SK-N-SH (cell line): ENCODE measurements around the gene NCF4. TPM values are rescaled to one million over a fixed set of nuclear protein-coding genes. Genes with fewer than 3 reads are reported as not detected.
A peak's percentile ranks its signal among the peaks of the same experiment; 100 is the strongest.

Source experiments
- CTCF ChIA-PET: fragments of 300-600, 350-600 bp; formaldehyde crosslinking; extraction: SDS; loops from one replicate; lab custom pipeline; 2021; lab: Yijun Ruan, JAX
- POLR2A ChIA-PET: fragments of 350-600 bp; sonication (Branson Sonifier 250); formaldehyde crosslinking; extraction: SDS; loops from one replicate; lab custom pipeline; 2020; ENCODE audit warnings: antibody characterized with exemption, inconsistent platforms; lab: Yijun Ruan, JAX
- DNase-seq: peaks from one replicate; pipeline ENCODE4 v3.0.0; 2012
- H2AFZ ChIP-seq: fragments of 200-600 bp; sonication (generic); 2 replicates; pipeline ENCODE4 v1.8.1; 2016; ENCODE audit warnings: antibody characterized with exemption, mild to moderate bottlenecking, low read depth
- H3F3A ChIP-seq: fragments of 200-600 bp; sonication (generic); replicated peaks from 2 replicates; pipeline ENCODE3; 2016; ENCODE audit warnings: antibody characterized with exemption, mild to moderate bottlenecking; ENCODE audit not compliant: insufficient read depth
- H3K27ac ChIP-seq, 2 experiments: fragments of 200-500 bp in 1 of 2; fragments of 200-600 bp in 1 of 2; sonication (Bioruptor generic) in 1 of 2; sonication (generic), shearing (Covaris generic) in 1 of 2; 2 replicates each; pipeline versions ENCODE4 v1.5.1 to v1.6.1; 2014 to 2016; ENCODE audit warnings: low read depth in 2 of 2, inconsistent platforms in 1 of 2, low read length in 1 of 2, mild to moderate bottlenecking in 1 of 2, mixed read lengths in 1 of 2
- H3K27me3 ChIP-seq: fragments of 200-600 bp; sonication (generic), shearing (Covaris generic); 2 replicates; pipeline ENCODE4 v1.6.1; 2016; ENCODE audit warnings: mixed run types; ENCODE audit not compliant: insufficient read depth
- H3K36me3 ChIP-seq, 2 experiments: fragments of 200-500 bp in 1 of 2; fragments of 200-600 bp in 1 of 2; sonication (Bioruptor generic) in 1 of 2; sonication (generic) in 1 of 2; replicated peaks in 1 of 2; 2 replicates each; pipeline versions ENCODE3 to v1.5.1; 2014 to 2016; ENCODE audit warnings: low read length in 1 of 2, mild to moderate bottlenecking in 1 of 2; ENCODE audit not compliant: insufficient read depth in 2 of 2, control insufficient read depth in 1 of 2
- H3K4me1 ChIP-seq, 2 experiments: fragments of 200-500 bp in 1 of 2; fragments of 200-600 bp in 1 of 2; sonication (Bioruptor generic) in 1 of 2; sonication (generic), shearing (Covaris generic) in 1 of 2; 2 replicates each; pipeline versions ENCODE4 v1.5.1 to v1.6.1; 2014 to 2016; ENCODE audit warnings: low read depth in 1 of 2, low read length in 1 of 2, mixed run types in 1 of 2; ENCODE audit not compliant: insufficient read depth in 2 of 2, control insufficient read depth in 1 of 2
- H3K4me2 ChIP-seq: fragments of 200-600 bp; sonication (generic), shearing (Covaris generic); 2 replicates; pipeline ENCODE4 v1.6.1; 2017; ENCODE audit warnings: mixed run types
- H3K4me3 ChIP-seq, 2 experiments: fragments of 200-500 bp in 1 of 2; fragments of 200-600 bp in 1 of 2; sonication (Bioruptor generic) in 1 of 2; sonication (generic), shearing (Covaris generic) in 1 of 2; 2 replicates each; pipeline versions ENCODE4 v1.5.1 to v1.8.1; 2014 to 2016; ENCODE audit warnings: low read depth in 2 of 2, inconsistent platforms in 1 of 2, low read length in 1 of 2, mild to moderate bottlenecking in 1 of 2, mixed read lengths in 1 of 2, moderate library complexity in 1 of 2
- H3K79me2 ChIP-seq: fragments of 200-600 bp; sonication (generic); 2 replicates; pipeline ENCODE4 v1.8.1; 2017; ENCODE audit warnings: mild to moderate bottlenecking; ENCODE audit not compliant: insufficient read depth
- H3K9ac ChIP-seq: fragments of 200-600 bp; sonication (generic); 2 replicates; pipeline ENCODE4 v1.6.1; 2017; ENCODE audit warnings: mixed run types
- H3K9me2 ChIP-seq: fragments of 200-600 bp; sonication (generic); 2 replicates; pipeline ENCODE4 v1.6.1; 2017; ENCODE audit warnings: mixed run types
- H3K9me3 ChIP-seq: fragments of 200-600 bp; sonication (generic); 2 replicates; pipeline ENCODE4 v1.6.1; 2017; ENCODE audit warnings: mixed run types, mild to moderate bottlenecking, moderate library complexity
- H4K20me1 ChIP-seq: fragments of 200-600 bp; sonication (generic); 2 replicates; pipeline ENCODE4 v1.6.1; 2017; ENCODE audit warnings: mild to moderate bottlenecking, mixed run types; ENCODE audit not compliant: insufficient read depth
- CHD2 ChIP-seq: fragments of 150-350 bp; IDR thresholded peaks from 2 replicates; pipeline ENCODE4 v1.6.1; 2018; ENCODE audit warnings: low read length; ENCODE audit not compliant: partially characterized antibody
- CTCF ChIP-seq: fragments of 200-600 bp; sonication (generic); IDR thresholded peaks from 2 replicates; pipeline ENCODE4 v1.6.1; 2017; ENCODE audit warnings: antibody characterized with exemption, mild to moderate bottlenecking, moderate library complexity
- ELF1 ChIP-seq: IDR thresholded peaks from 2 replicates; pipeline ENCODE4 v1.4.0; 2012
- IRF3 ChIP-seq: fragments of 150-350 bp; IDR thresholded peaks from 2 replicates; pipeline ENCODE4 v1.6.1; 2016; ENCODE audit warnings: mild to moderate bottlenecking, low read depth, low read length
- MAX ChIP-seq: IDR thresholded peaks from 2 replicates; pipeline ENCODE4 v1.4.0; 2012; ENCODE audit warnings: low read depth
- NFIC ChIP-seq: IDR thresholded peaks from 2 replicates; pipeline ENCODE4 v1.4.0; 2012; ENCODE audit warnings: borderline replicate concordance
- NRF1 ChIP-seq: IDR thresholded peaks from 2 replicates; pipeline ENCODE4 v1.6.1; 2012; ENCODE audit warnings: low read depth, mild to moderate bottlenecking, low read length
- PBX3 ChIP-seq: IDR thresholded peaks from 2 replicates; pipeline ENCODE4; 2012
- RCOR1 ChIP-seq: fragments of 150-350 bp; IDR thresholded peaks from 2 replicates; pipeline ENCODE4 v1.6.1; 2017; ENCODE audit warnings: antibody characterized with exemption, low read length
- TCF12 ChIP-seq: IDR thresholded peaks from 2 replicates; pipeline ENCODE4 v1.4.0; 2012
- USF2 ChIP-seq: fragments of 150-350 bp; IDR thresholded peaks from 2 replicates; pipeline ENCODE4 v1.6.1; 2017; ENCODE audit warnings: antibody characterized with exemption, low read length, low read depth, borderline replicate concordance
- WGBS: methylation state at CpG from one replicate; pipeline ENCODE4 v1.1.6; 2017; ENCODE audit warnings: low lambda C conversion rate; 5-methylcytosine and 5-hydroxymethylcytosine counted together
- polyA plus RNA-seq, 3 experiments: library from polyadenylated mRNA; depleted of rRNA; stranded (reverse); fragments of >200 nt; gene quantifications; 2 replicates each; pipeline ENCODE4 v1.2.3, GENCODE V29; 2012

Gene NCF4
- polyA plus RNA-seq, 1 of the 3 experiments (the other 2 are of a cell fraction) = not detected

- TF ChIP-seq IRF3 (no peak), RCOR1 (no peak), ELF1 (no peak), CHD2 (no peak), MAX (no peak), TCF12 (no peak), USF2 (no peak)
Measured at GRCh38 chr22:36901411-36902142, 40.8 kb downstream of the NCF4 start (continued).

- DNase-seq = no peak
- WGBS = 17% methylated on average over 8 of the region's 8 CpGs
- ChIA-PET POLR2A (no interaction called here), CTCF (no interaction called here)
- Histone ChIP-seq H3K27me3 (peaks cover 11% of the 10 kb centered on the region; the same call in 1 of the 2 replicates), H4K20me1 (no peaks in the 10 kb centered on the region), H3K9me2 (no peaks in the 10 kb centered on the region), H3K4me3 (no peak overlapping the region), H3K79me2 (no peaks in the 10 kb centered on the region), H3K4me2 (no peak overlapping the region), H3K9me3 (no peaks in the 10 kb centered on the region), H3K36me3 (no peaks in the 10 kb centered on the region), H3K4me1 (no peaks in the 10 kb centered on the region), H3F3A (no peaks in the 10 kb centered on the region), H3K9ac (no peak overlapping the region), H3K27ac (no peak overlapping the region), H2AFZ (no peak overlapping the region)
- TF ChIP-seq TCF12 (no peak), NFIC (no peak)
Measured at GRCh38 chr22:36902143-36902926, 41.5 kb downstream of the NCF4 start.

- no peaks in the 10 kb centered on the region for H3K79me2 ChIP-seq
- no peak overlapping the region for H3K9ac ChIP-seq
- H3K4me1 ChIP-seq = no peaks in the 10 kb centered on the region
- no peaks in the 10 kb centered on the region for H3K36me3 ChIP-seq
- H3K4me3 ChIP-seq = no peak overlapping the region
- H3K27ac ChIP-seq = no peak overlapping the region
- WGBS = 18% methylated on average over 6 of the region's 6 CpGs
- ChIA-PET POLR2A (no interaction called here), CTCF (interaction anchor here (0.5 to 1.4 kb wide), 6 partner anchors 31 to 334 kb away, joined by 3 to 4 read pairs (median 3); no protein-coding TSS in a partner anchor)
- no peak for DNase-seq
- TF ChIP-seq PBX3 (no peak), CTCF (peak; percentile 23; the same call in 1 of the 2 replicates), NRF1 (no peak)
- no peaks in the 10 kb centered on the region for H3K9me3 ChIP-seq
- no peak overlapping the region for H3K4me2 ChIP-seq
- no peaks in the 10 kb centered on the region for H4K20me1 ChIP-seq
- H2AFZ ChIP-seq = no peak overlapping the region
- 0 out of 2 replicates have a peak, but pooled peaks cover 5% of the 10 kb centered on the region for H3K27me3 ChIP-seq
- H3K9me2 ChIP-seq = no peaks in the 10 kb centered on the region
- no peaks in the 10 kb centered on the region for H3F3A ChIP-seq
Measured at GRCh38 chr22:36904260-36904880, 43.6 kb downstream of the NCF4 start.
